GM19023 (cell line): ENCODE data around the gene UVRAG.

Experiments
- ATAC-seq: cut with Tn5 transposase; IDR thresholded peaks from one replicate; pipeline ENCODE4 v1.9.1; 2021; ENCODE audit warnings: mild to moderate bottlenecking, moderate library complexity; ENCODE audit not compliant: unreplicated experiment

The UVRAG gene

DNA sequence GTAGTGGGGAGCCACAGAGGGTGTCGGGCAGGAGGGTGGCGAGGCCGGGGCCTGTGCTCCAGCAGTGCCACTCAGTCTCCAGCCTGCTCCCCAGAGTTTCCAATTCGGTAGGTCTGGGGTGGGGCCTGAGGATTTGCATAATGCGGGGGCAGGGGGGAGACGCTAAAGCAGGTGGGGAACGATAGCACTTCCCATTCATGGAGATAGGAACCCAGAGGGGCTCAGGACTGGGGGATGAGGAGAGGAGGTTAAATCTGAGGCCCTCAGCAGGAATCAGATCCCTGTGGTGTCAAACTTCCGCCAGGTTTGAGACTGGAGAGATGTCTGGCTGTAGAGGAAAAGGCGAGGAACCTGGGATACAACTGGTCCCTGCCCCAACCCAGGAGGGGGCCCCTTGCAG lies 361.5 kb downstream of the UVRAG start:
- ATAC-seq = no peak

DNA sequence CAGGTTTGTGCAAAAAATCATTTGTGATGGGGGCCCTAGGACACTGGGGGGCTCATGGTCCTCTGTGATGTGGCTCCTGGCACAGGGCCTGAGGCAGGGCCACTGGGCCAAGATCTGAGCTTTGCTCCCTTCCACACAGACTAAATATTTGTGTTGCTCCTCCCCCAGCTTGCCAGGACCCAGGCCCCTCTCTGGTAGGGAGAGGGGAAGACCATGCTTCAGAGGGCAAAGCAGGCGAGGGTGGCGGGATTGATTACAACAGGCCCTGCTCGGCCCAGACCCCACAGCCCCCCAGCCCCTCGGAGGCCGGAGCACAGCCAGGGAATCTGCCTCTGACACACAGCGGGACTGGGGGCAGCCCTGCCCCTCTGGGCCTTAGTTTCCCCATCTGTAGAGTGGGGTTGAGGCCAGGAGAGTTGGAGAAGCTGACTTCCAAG lies 362.3 kb downstream of the UVRAG start:
- no peak for ATAC-seq

GRCh38 chr11:76179147-76179546 lies 364.1 kb downstream of the UVRAG start:
- ATAC-seq = no peak

DNA sequence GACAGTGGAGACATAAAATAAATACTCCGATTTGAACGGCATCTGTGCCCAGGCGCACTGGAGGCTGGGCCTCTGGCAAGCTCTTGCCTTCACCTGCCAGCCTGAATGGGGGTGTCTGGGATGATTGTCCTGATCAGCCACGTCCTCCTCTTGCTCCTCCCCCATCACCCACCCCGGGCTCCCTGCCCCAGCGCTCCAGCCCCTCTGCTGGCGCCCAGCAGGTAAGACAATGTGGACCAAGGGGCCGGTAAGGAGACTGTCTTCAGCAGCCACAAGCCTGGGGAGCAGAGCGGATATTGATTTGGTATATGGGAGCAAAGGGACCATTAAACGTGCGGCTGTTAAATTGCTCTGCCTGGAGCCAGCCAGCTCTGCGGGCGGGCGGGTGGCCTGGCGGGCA lies 366.4 kb downstream of the UVRAG start:
- ATAC-seq = no peak

DNA sequence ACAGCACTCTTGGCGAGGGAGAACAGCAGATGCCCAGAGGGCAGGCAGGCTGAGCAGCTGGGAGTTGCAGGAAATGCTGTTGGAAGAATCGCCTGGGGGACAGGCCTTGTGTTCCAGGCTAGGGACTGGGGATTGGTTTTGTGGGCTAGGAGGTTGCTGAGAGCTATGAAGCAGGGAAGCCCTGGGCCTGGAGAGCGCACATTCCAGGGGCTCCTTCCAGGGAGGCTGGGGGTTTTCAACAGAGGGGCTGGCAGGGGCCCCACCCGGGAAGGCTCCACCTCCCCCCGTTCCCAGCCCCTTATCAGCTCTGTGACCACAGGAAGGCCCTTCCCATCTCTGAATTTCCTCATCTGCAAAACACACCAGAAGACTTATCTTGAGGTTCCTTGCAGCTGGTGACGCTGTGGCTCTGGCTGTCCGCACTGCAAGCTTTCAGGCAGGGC lies 369.6 kb downstream of the UVRAG start:
- ATAC-seq = no peak

- no peak for ATAC-seq
These were observed 370.5 kb downstream of the UVRAG start for GRCh38 chr11:76185511-76185910.

DNA sequence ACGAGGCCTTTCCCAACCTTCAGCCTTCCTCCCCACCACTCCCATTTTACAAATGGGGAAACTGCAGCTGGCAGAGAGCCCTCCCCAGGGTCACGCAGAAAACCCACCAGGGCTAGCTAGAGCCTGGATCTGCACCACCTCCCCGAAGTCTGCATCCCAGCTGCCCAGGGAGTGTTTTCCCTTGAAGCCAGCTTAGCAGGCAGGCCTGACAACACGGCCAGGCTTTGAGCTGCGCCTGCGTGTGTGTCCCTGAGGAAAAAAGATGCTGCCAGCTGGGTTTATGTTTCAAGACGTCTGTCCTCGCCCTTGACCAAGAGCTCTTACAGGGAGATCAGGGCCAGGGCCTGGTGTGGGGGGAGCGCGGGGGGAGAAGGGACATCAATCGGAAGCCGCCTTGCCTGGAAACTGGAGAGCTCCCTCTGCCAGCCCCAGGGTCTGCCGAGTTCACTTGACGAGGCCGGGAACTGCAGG lies 371.0 kb downstream of the UVRAG start:
- ATAC-seq = no peak

DNA sequence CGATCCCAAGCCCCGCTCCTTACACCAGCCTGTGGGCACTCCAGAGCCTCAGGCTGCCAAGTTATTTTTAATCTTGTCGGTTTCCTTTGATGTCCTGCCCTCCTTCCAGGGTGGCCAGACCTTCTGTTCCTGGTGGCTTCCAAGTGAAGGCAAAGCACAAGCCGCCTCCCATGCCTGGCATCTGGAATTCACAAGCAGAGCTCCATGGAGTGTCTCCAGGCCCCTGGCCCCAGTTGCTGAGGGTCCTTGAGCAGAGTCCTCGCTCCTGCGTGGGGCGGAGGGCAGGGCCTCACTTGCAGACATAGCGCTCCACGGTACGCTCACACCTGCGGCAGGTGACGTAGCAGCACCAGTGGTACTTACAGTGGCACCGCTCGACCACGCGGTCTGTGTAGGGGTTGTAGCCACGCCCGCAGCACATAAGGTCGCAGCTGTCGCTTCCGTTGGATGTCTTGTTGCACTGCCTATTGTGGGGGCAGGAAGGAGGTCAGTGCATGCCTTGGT lies 371.8 kb downstream of the UVRAG start:
- no peak for ATAC-seq

DNA sequence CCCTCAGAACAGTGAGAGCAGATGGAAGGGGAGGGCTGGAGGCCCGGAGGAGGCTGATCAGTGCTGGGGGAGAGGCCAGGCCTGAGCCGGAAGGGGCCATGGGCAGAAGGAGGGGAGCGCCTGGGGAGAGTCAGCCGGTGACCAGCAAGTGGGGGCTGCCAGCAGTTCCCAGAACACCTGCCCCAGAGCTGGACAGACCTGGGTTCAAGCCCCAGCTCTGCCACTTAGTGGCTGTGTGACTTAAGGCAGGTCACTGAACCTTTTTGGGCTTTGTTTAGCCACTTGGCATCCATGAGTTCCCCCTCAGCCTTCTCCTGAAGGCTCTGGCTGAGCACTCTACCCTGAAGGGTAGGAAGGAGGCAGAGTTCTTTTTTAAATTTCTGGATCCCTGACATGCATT lies 373.9 kb downstream of the UVRAG start:
- ATAC-seq = no peak

DNA sequence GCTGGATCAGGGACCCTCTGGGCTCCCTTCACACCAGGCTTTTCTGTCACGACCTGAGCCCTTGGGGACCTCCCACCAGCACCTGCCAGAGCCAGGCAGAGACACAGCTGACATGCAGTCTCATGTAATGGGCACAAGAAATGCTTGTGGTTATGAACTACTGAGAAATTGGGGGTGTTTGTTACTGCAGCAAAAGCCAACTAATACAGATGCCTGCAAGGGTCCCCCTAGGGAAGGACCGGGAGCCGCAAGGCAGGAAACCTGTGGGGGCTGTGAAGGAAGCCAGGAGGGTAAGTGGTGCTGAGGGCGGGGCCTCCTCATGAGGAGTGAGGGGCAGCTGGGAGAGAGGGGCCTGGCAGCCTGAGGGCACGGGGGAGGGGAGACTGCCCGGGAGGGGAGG lies 374.7 kb downstream of the UVRAG start:
- ATAC-seq = no peak

GRCh38 chr11:76190376-76190775 lies 375.4 kb downstream of the UVRAG start:
- no peak for ATAC-seq
